ENCODE results near the gene SLC8A2.

Gene SLC8A2, protein sequence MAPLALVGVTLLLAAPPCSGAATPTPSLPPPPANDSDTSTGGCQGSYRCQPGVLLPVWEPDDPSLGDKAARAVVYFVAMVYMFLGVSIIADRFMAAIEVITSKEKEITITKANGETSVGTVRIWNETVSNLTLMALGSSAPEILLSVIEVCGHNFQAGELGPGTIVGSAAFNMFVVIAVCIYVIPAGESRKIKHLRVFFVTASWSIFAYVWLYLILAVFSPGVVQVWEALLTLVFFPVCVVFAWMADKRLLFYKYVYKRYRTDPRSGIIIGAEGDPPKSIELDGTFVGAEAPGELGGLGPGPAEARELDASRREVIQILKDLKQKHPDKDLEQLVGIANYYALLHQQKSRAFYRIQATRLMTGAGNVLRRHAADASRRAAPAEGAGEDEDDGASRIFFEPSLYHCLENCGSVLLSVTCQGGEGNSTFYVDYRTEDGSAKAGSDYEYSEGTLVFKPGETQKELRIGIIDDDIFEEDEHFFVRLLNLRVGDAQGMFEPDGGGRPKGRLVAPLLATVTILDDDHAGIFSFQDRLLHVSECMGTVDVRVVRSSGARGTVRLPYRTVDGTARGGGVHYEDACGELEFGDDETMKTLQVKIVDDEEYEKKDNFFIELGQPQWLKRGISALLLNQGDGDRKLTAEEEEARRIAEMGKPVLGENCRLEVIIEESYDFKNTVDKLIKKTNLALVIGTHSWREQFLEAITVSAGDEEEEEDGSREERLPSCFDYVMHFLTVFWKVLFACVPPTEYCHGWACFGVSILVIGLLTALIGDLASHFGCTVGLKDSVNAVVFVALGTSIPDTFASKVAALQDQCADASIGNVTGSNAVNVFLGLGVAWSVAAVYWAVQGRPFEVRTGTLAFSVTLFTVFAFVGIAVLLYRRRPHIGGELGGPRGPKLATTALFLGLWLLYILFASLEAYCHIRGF

DNA sequence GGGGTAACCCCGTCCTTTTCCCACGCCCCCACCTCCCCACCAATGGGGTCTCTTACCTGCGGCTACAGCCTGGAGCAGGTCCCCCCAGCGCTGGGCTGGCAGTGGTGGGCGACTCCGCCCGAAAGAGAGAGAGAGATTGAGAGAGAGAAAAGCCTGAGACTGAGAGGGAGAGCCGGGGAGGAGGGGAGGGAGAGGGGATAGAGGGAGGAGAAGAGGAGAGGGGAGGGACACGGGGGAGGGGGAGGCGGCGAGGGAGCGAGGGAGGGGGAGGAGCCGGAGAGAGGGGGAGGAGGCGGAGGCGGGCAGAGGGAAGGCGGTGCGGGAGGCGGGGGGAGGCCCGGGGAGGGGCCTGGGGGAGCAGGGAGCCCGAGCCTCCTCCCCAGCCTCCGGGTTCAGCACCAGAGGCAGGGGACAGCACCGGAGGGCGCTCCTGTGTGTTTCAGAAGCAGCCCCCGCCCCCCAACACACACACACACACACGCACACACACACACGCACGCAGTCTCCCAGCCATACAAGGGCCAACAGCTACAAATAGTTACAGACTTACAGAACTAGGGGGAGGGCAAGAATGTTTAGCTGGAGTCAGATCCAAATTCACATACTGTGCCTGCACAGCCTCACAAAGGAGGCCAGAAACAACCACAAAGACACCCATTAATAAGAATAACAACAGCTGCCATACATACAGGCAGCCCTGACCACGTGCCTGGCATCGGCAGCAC is at the start of gene SLC8A2:
Gene SLC8A2 (minus strand): TSS at position 161 of the 725 bp plus-strand sequence. CDS start 5,490 bp downstream, outside the sequence.
- peak in 1 of 2 donors; percentile 27 for DNase-seq (ENCODE audit: extremely low read depth in 1 of 2, low read depth in 1 of 2)

DNA sequence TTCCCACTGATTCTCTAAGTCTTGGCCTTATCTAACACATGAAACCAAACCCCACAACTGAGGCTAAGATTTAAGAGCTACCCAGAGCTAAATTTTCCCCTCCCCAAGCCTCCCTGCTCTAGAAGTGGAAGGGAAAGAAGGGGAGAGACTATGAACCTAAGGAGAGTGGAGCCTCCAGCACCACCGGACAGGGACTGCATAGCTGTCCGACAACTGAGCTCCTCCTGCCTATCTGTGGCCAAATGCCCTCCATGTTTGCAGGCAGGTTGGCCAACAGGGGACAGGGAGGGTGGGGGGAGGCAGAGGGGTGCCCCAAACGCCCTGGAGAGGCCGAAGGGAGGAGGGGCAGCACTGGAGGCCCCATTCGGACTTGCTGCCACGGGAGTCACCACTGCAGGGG is 49.1 kb upstream of the SLC8A2 start:
- no peak for DNase-seq (ENCODE audit: extremely low read depth in 1 of 2, low read depth in 1 of 2)

DNA sequence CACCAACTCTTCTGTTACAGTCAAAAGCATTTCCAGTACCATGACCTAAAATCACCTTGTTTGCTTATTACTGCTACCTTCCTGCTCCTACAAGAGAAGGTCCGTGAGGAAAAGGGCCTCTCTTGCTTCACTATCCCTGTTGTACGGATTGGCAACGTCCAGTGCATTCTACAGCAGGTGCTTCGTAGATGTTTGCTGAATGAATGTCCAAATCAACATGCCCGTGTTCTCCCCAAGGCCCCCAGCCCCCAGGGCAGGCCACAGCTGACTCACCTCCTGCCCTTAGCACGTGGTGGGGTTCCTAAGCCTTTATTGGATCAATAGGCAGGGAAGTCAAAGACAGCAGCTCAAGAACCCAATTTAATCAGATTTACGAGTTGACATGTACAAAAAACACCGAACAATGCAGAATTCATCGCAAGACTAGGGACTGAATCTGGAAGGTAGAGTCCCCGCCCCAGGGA is 48.7 kb upstream of the SLC8A2 start:
- no peak for DNase-seq (ENCODE audit: extremely low read depth in 1 of 2, low read depth in 1 of 2)

DNA sequence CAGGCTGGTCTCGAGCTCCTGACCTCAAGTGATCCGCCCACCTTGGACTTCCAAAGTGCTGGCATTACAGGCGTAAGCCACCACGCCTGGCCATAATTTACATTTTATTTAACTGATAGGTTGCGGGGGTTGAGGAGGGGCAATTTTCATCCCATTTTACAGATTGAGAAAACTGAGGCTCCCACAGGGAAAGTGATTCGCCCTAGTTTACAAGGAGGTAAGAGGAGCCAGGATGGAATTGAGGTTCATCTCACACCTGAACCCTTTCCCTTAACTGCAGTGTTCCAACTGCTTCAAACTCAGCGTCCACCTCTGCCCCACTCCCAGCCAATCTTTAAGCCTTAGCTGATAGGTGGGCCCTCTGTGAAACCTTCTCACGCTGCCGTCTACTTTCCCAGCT is 47.2 kb upstream of the SLC8A2 start:
- DNase-seq (ENCODE audit: extremely low read depth in 1 of 2, low read depth in 1 of 2): no peak

DNA sequence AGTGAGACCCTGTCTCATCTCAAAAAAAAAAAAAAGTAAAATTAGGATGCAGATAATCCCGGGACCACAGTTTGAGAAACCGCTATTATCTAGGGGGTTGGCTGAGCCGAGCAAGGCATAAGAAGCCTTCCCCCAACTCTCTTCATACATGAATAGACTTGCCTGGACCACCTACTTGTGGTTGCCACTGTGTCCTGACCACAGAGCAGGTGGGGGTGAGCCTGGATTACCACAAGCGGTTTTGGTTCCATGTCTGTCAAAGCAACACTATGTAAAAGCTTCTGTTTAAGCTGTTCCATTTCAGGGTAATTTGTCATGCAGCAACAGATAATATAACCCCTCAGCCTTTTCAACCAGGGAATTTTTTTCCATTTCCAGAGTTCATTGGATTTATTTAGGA is 46.4 kb upstream of the SLC8A2 start:
- peak; percentile 60 to 72 for DNase-seq (ENCODE audit: extremely low read depth in 1 of 2, low read depth in 1 of 2)

DNA sequence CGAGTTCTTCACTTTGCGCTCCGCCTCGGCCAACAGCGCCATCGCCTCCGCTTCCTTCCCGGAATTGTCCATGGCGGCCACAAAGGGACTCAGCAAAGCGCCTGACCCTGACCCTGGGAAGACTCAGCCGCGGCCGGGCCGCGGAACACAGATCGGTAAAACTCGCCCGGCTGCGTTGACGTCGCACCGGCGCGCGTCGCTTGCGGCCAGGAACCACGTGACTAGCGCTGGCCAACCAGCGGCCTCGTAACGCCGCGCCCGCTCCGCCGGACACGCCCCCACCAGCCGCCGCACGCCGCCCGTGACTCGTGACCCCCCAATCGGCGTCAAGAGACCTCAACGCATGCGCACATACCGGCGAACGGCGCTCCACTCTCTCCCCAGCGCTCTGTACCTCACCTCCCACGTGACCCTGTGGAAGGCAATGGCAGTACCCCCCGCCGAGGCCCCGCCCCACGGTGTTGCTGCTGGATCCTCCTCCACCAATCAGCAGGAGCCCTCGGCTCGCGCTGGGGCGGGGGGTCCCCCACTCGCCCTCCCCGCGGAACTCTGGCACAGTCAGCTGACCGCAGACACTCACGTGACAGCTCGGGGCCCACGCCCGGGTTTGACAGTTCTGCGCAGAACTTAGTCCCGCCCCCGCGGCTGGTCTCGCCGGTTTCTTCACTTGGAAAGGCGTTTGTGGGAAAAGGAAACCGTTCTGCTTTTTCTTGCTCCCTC is 43.3 kb upstream of the SLC8A2 start, which contains the start of gene NAPA:
Gene NAPA (minus strand): TSS at position 195 of the 720 bp plus-strand sequence. CDS start 123 bp downstream, at position 72.
- DNase-seq (ENCODE audit: extremely low read depth in 1 of 2, low read depth in 1 of 2): peak; percentile 100

DNA sequence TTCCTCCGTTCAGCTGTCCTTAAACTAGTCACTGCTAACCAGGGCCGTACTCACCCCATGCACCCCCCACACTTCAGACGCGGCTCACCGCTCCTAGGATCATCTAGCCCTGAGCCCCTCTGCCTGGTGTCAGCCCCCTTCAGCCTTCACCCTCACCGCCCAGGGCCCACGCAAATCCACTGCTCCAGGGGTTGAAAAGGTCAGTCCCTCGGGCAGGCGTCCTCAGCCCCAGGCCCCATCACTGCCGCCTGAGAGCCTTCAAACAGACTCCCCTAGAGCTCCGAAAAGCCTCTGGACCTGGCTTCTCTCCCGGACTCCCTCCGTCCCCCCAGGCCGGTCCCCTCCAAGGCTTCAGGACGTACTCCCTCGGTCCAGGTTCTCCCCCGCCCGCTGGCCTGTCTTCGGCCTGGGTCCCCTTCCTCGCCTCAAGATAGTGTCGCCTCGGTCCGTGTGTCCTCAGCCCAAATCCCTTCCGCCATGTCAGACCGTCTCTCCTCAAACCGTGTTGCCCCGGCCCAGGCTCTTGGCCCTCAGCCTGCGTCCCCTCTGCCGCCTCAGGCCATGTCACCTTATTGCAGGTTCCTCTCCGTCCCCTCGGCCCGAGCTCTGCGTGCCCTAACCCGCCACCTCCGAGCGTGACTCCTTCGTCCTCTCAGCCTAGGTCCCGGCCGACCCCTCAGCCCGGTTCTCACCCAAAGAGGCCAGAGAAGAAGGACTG is 42.6 kb upstream of the SLC8A2 start:
- DNase-seq (ENCODE audit: extremely low read depth in 1 of 2, low read depth in 1 of 2): no peak

DNA sequence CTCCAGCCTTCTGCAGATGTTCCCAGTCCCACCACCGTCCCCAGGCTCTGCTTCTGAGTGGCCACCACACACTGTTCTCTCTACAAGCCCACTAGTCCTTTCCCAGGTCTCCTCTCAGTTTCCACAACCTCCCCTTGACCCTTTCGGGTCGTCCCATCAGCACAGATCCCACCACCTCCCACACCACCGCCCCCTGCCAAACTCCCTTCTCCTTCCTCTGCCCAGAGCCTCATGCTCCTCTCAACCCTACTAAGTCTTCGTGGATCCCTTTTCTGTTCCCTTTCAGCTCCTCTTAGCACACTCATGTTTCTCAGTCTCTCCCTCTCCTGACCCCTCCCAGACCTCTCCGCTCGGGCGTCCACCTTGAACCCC is 41.2 kb upstream of the SLC8A2 start:
- no peak for DNase-seq (ENCODE audit: extremely low read depth in 1 of 2, low read depth in 1 of 2)

DNA sequence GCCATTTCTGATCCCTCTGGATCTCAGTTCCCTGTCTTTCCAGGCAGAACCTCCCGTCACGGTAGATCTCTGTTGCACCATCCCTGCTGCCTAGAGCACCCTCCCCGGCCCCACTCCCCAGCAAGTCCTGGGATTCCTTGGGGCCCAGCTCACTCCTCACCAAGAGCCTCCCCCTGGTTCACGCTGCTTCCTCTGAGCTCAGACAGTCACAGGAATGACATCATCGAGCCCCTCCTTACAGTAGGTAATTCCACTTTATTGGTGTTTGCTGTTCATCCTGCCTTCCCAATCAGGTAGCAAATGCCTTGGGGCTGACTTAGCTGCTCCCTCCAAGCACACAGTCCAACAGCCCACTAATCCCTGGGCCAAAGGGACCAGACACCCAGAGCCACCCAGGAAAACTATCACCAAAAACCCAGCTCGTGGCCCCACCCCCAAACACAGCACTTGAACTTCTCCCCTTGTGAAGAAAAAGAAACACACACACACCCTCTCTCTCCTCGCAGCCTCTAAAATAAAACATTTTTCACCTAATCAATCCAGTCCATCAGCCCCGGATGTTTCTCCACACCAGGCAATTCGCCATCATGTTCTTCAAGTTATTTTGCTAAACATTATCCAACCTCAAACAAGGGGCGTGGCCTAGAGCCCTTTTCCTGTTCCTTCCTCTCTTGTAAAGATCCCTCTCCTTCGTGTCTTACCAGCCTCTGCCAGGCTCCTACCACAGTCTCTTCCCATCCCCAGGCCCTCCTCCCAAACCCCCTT is 40.7 kb upstream of the SLC8A2 start:
- no peak for DNase-seq (ENCODE audit: extremely low read depth in 1 of 2, low read depth in 1 of 2)

DNA sequence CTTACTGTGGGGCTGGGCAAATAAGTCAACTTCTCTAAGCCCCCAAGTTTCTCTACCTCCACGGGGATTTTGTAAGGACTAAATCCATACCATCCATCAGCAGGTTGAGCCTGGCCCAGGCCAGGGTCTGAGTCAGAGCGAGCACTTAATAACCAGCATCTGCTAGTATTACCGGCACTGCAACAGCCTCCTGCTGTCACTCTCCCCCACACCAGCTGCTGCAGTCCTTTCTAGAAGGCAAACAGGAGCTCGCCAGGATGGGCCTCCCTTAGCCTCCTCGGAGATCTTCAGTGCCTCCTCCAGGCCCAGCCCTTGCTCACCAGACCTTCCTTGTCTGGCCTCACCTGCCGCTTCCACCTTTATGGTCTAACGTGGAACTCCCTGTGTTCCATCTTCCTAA is 40.0 kb upstream of the SLC8A2 start:
- DNase-seq (ENCODE audit: extremely low read depth in 1 of 2, low read depth in 1 of 2): no peak

DNA sequence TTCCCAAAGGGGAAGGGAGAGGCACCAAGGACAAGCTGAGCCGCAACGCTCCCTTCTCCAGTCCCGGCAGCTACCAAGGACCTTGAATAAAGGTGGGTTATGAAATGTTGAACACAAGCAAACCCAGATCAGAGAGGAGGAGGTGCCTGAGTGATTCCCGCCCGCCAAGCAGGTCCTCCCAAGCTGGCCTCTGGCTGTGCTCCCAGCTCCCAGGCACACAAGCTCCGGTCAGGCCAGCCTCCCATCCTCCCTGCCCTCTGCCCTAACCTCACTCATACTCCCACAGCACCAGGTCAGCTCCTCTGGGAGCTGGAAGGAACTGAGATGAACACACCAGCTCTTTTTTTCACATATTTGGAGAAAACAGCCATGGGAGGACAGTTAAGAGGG is 39.4 kb upstream of the SLC8A2 start:
- no peak for DNase-seq (ENCODE audit: extremely low read depth in 1 of 2, low read depth in 1 of 2)

DNA sequence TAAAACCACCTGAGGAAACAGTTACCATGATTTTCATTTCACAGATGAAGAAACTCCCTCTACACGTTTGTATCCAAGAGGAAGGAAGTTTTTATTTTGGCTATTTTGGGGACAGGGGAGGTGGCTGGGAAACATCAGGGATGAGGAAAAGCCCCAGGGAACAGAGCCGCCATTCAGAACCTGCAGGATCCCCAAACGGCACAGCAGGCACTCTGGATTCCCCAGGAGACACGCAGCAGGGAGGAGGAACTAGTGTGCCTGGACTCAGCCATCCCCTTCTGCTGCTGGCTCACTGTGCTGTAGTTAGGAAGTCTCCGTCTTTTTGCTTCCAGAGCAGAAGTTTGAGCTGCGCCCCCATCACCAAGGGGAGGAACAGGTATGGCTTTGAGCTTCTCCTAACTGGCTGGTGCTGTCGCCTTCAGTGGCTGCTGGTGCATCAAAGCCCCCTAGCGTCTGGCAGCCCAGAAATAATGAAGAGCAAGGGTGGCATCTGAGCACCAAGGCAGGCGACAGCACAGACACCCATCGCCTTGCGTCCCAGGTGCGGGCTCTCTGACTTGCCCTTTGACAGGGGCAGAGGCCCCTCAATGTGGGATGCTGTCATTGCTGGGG is 38.9 kb upstream of the SLC8A2 start:
- DNase-seq (ENCODE audit: extremely low read depth in 1 of 2, low read depth in 1 of 2): no peak

DNA sequence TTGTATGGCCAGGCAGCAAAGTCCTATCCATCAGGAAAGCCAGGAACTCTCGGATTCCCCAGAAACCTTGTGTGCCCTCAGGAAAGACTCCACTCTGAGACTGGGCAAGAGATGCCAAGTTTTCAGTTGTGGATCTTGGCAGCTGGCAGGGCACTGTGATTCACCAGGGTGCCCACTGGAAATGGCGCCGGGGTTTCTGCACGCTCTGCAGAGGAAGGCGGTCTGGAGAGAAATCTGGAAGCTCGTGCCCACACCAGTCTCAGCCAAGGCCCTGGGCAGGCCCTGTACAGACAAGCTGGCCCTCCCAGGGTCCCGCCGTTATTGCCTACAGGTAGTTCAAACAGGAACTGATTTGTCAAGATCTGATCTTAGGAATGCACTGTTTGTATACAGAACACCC is 38.3 kb upstream of the SLC8A2 start:
- no peak for DNase-seq (ENCODE audit: extremely low read depth in 1 of 2, low read depth in 1 of 2)

DNA sequence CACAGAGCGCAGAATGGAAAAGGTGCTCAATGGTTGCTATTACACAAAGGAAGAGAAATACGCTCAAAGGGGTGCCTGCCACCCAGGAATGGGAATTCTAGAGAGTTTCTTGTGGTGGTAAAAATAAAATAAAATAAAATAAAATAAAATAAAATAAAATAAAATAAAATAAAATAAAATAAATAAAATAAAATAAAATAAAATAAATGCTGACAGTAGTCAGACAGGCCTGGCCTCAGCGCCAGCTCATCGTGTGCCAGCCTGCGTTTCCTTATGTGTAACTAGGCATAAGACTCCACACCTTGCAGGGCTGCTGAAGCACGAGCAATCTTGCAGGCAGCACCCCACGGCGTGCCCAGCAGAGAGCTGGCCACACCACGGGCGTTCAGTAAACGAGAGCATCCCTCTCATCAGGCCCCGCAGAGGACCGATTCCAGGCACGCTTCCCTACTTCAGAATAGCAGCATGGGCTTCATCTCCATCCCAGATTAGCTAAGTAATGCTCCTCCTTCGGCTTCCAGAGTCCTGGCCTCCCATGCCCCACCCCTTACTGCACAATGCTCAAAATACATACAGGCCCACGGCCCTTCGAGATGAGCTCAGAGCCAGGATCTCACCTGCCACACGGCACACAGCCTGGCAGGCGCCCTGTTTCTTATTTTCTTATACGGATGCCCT is 37.6 kb upstream of the SLC8A2 start:
- DNase-seq (ENCODE audit: extremely low read depth in 1 of 2, low read depth in 1 of 2): no peak

DNA sequence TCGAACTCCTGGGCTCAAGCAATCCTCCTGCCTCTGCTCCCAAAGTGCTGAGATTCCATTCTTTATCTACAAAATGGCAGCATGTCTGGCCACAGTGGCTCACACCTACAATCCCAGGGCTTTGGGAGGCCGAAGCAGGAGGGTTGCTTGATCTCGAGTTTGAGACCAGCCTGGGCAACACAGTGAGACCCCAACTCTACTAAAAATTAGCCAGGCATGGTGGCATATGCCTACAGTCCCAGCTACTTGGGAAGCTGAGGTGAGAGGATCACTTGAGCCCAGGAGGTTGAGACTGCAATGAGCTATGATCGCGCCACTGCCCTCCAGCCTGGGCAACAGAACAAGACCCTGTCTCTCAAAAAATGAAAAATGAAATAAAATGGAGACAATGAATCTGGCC is 37.0 kb upstream of the SLC8A2 start:
- no peak for DNase-seq (ENCODE audit: extremely low read depth in 1 of 2, low read depth in 1 of 2)

DNA sequence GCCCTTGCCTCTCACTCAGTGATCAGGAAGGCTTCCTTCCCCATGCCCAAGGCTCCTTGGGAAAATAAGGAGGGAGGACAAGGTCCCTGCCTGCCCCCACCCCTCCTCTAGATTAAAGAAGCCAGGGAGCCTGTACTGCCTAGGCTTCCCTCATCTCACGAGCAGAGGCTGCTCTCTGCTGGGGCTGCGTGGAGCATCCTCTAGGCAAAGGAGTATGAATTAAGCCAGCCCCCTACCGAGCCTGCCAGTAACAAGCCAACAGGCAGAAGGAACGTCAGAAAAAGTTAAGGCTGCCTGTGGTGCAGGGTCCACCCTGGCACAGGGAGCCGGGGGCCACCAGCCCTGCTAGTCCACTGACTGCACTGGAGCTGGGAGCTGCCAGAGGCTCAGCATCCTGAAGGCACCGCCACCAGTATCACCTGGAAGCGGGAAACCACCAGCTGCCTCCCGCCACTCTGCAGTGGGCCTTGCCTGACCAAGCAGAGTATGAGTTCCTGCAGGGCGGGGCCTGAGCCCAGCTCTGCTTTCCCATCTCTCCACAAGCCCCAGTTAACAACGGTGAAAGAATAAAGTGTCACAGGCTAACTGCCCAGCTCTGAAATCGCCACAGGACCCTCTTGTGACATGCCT is 36.3 kb upstream of the SLC8A2 start:
- DNase-seq (ENCODE audit: extremely low read depth in 1 of 2, low read depth in 1 of 2): no peak

DNA sequence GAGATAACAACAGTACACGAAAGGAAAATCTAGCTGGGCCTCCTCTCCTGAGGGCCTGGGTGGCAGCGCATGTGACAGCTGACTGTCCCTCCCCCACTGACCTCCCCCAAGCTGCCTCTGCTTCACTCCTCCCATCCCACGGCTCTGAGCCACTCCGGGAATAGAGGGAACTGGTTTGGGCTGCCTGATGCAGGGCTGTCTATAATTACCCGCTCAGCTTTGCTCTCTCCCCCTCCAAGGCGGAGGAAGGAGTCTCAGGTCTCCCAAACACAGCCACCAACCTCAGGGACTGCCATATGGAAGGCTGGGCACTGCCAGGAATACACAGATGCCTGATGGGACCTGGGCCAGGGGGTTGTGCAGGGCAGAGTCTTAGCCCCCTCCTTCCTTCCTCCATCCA is 35.3 kb upstream of the SLC8A2 start:
- DNase-seq (ENCODE audit: extremely low read depth in 1 of 2, low read depth in 1 of 2): no peak

DNA sequence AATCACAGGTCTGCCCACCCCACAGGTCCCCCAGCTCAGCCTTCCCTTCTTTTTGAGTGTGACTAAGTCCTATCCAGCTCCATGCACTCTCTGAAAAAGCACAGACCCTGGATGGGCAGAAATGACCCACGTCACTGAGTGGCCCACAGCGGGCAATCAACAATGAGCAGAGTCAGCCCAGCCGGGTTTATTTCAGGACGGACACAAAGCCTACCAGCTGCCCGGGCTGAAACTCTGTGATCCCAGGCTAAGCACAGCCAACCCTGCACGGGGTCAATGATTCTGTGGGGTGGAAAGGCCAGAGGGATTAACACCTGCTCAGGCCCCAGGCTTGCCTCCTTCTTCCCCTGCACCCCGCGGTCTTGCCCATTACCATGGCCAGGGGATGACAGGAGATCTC is 34.8 kb upstream of the SLC8A2 start:
- DNase-seq (ENCODE audit: extremely low read depth in 1 of 2, low read depth in 1 of 2): no peak
